H9 (cell line): ENCODE data around the gene ARHGAP26. TPM values are rescaled to one million over a fixed set of nuclear protein-coding genes. Genes with fewer than 3 reads are reported as not detected.

Experiments used
- DNase-seq: peaks from one replicate; pipeline ENCODE4 v3.0.0-alpha.2; 2017
- H2AFZ ChIP-seq: one replicate; pipeline ENCODE4 v1.6.1; 2013; ENCODE audit warnings: mild to moderate bottlenecking, low read length, control low read depth, moderate library complexity
- H2AK5ac ChIP-seq: 2 replicates; pipeline ENCODE4 v1.6.1; 2013; ENCODE audit warnings: low read length, control low read depth, mixed read lengths; ENCODE audit not compliant: insufficient read length
- H2BK120ac ChIP-seq: one replicate; pipeline ENCODE4 v1.6.1; 2013; ENCODE audit warnings: low read depth, mild to moderate bottlenecking, low read length, control low read depth, inconsistent platforms; ENCODE audit not compliant: poor library complexity, severe bottlenecking
- H2BK12ac ChIP-seq: 2 replicates; pipeline ENCODE4 v1.6.1; 2013; ENCODE audit warnings: low read length, control low read depth, mixed read lengths, low read depth; ENCODE audit not compliant: insufficient read length
- H2BK15ac ChIP-seq: 2 replicates; pipeline ENCODE4 v1.6.1; 2013; ENCODE audit warnings: low read depth, low read length, control low read depth
- H2BK20ac ChIP-seq: one replicate; pipeline ENCODE4 v1.6.1; 2013; ENCODE audit warnings: low read depth, mild to moderate bottlenecking, low read length, control low read depth, inconsistent platforms; ENCODE audit not compliant: poor library complexity, severe bottlenecking
- H2BK5ac ChIP-seq: 2 replicates; pipeline ENCODE4 v1.6.1; 2013; ENCODE audit warnings: low read length, control low read depth, mixed read lengths; ENCODE audit not compliant: insufficient read length
- H3K14ac ChIP-seq: 2 replicates; pipeline ENCODE4 v1.6.1; 2013; ENCODE audit warnings: low read length, control low read depth; ENCODE audit not compliant: insufficient read depth
- H3K18ac ChIP-seq: 2 replicates; pipeline ENCODE4 v1.6.1; 2013; ENCODE audit warnings: low read depth, mild to moderate bottlenecking, mixed read lengths, low read length, control low read depth; ENCODE audit not compliant: insufficient read length
- H3K23ac ChIP-seq: 2 replicates; pipeline ENCODE4 v1.6.1; 2013; ENCODE audit warnings: low read length, control low read depth, mixed read lengths, low read depth; ENCODE audit not compliant: insufficient read length
- H3K23me2 ChIP-seq: 2 replicates; pipeline ENCODE4 v1.6.1; 2013; ENCODE audit warnings: low read depth, mild to moderate bottlenecking, mixed read lengths, low read length, control low read depth; ENCODE audit not compliant: insufficient read length, poor library complexity, severe bottlenecking
- H3K27ac ChIP-seq: 2 replicates; pipeline ENCODE4 v1.5.1; 2013; ENCODE audit warnings: low read length, control low read depth, mixed read lengths, low read depth; ENCODE audit not compliant: insufficient read length
- H3K27me3 ChIP-seq: 2 replicates; pipeline ENCODE4 v1.6.1; 2013; ENCODE audit warnings: low read length, control low read depth, inconsistent platforms; ENCODE audit not compliant: insufficient read depth
- H3K4ac ChIP-seq: 2 replicates; pipeline ENCODE4 v1.6.1; 2013; ENCODE audit warnings: low read depth, mild to moderate bottlenecking, control low read depth, inconsistent platforms, low read length, moderate library complexity
- H3K4me1 ChIP-seq: 2 replicates; pipeline ENCODE4 v1.6.1; 2013; ENCODE audit warnings: low read length, control low read depth, inconsistent platforms; ENCODE audit not compliant: insufficient read depth
- H3K4me2 ChIP-seq: 2 replicates; pipeline ENCODE4 v1.6.1; 2013; ENCODE audit warnings: low read length, control low read depth, mixed read lengths; ENCODE audit not compliant: insufficient read length, insufficient read depth
- H3K56ac ChIP-seq: 2 replicates; pipeline ENCODE4 v1.6.1; 2013; ENCODE audit warnings: low read depth, mild to moderate bottlenecking, mixed read lengths, low read length, control low read depth; ENCODE audit not compliant: insufficient read length
- H3K79me1 ChIP-seq: 2 replicates; pipeline ENCODE4 v1.6.1; 2013; ENCODE audit warnings: low read depth, mild to moderate bottlenecking, moderate library complexity, low read length, control low read depth, inconsistent platforms; ENCODE audit not compliant: insufficient read depth, poor library complexity, severe bottlenecking
- H3K79me2 ChIP-seq: 2 replicates; pipeline ENCODE4 v1.6.1; 2013; ENCODE audit warnings: low read length, control low read depth, inconsistent platforms; ENCODE audit not compliant: insufficient read depth
- H3K9ac ChIP-seq: 2 replicates; pipeline ENCODE4 v1.6.1; 2013; ENCODE audit warnings: low read length, control low read depth, mixed read lengths; ENCODE audit not compliant: insufficient read length; ENCODE audit errors: extremely low read depth
- H3K9me3 ChIP-seq: one replicate; pipeline ENCODE4 v1.6.1; 2013; ENCODE audit warnings: low read depth, low read length, inconsistent platforms; ENCODE audit not compliant: control insufficient read depth
- H3T11ph ChIP-seq: one replicate; pipeline ENCODE4 v1.6.1; 2013; ENCODE audit warnings: mild to moderate bottlenecking, low read length, control low read depth, inconsistent platforms
- H4K20me1 ChIP-seq: one replicate; pipeline ENCODE4 v1.6.1; 2013; ENCODE audit not compliant: control insufficient read depth, insufficient read length, insufficient read depth
- H4K5ac ChIP-seq: 2 replicates; pipeline ENCODE4 v1.6.1; 2013; ENCODE audit warnings: low read depth, mild to moderate bottlenecking, mixed read lengths, low read length, control low read depth; ENCODE audit not compliant: insufficient read length
- H4K8ac ChIP-seq: replicated peaks from 2 replicates; pipeline ENCODE4 v1.6.1; 2013; ENCODE audit warnings: low read length, control low read depth, mixed read lengths, low read depth; ENCODE audit not compliant: insufficient read length
- H4K91ac ChIP-seq: 2 replicates; pipeline ENCODE4 v1.6.1; 2013; ENCODE audit warnings: low read depth, mild to moderate bottlenecking, moderate library complexity, mixed read lengths, low read length, control low read depth; ENCODE audit not compliant: insufficient read length
- H3K27ac Mint-ChIP-seq, 3 experiments: 2 replicates in 2 of 3; 3 replicates in 1 of 3; pipeline ENCODE4 v1.8.0; 2020 to 2021; ENCODE audit warnings: mixed read lengths in 3 of 3, mild to moderate bottlenecking in 1 of 3, moderate library complexity in 1 of 3
- H3K27me3 Mint-ChIP-seq: 2 replicates; pipeline ENCODE4 v1.8.0; 2021; ENCODE audit warnings: low read depth, mild to moderate bottlenecking, moderate library complexity, mixed read lengths
- H3K36me3 Mint-ChIP-seq, 3 experiments: 2 replicates in 2 of 3; 3 replicates in 1 of 3; pipeline ENCODE4 v1.8.0; 2020 to 2021; ENCODE audit warnings: low read depth in 3 of 3, mixed read lengths in 3 of 3; ENCODE audit not compliant: insufficient read depth in 1 of 3
- H3K4me1 Mint-ChIP-seq, 2 experiments: 2 replicates each; pipeline ENCODE4 v1.8.0; 2020; ENCODE audit warnings: mixed read lengths in 2 of 2
- H3K4me3 Mint-ChIP-seq, 2 experiments: 2 replicates in 1 of 2; 3 replicates in 1 of 2; pipeline ENCODE4 v1.8.0; 2020 to 2021; ENCODE audit warnings: mild to moderate bottlenecking in 2 of 2, mixed read lengths in 2 of 2, moderate library complexity in 1 of 2
- H3K9me3 Mint-ChIP-seq, 2 experiments: 2 replicates in 1 of 2; 3 replicates in 1 of 2; pipeline ENCODE4 v1.8.0; 2020; ENCODE audit warnings: mild to moderate bottlenecking in 2 of 2, mixed read lengths in 2 of 2, moderate library complexity in 1 of 2
- WGBS: extraction: QIAGEN DNeasy Blood & Tissue Kit; methylation state at CpG from one replicate; pipeline ENCODE4 v1.1.7; 2013; ENCODE audit warnings: missing lambda C conversion rate, low lambda C conversion rate, mixed read lengths; ENCODE audit not compliant: insufficient read length; ENCODE audit errors: extremely low coverage; 5-methylcytosine and 5-hydroxymethylcytosine counted together
- total RNA-seq: library from RNA; stranded (reverse); gene quantifications from 2 replicates; pipeline ENCODE4 v1.2.1, GENCODE V29; 2021
- TF ChIP-seq, protein P1 (sequence below): fragments of 200-600 bp; sonication (generic); conservative IDR thresholded peaks from 3 replicates; pipeline ENCODE4 v1.8.0; 2021; ENCODE audit warnings: antibody characterized with exemption, mild to moderate bottlenecking

ARHGAP26 gene
- total RNA-seq, 1 experiment from 2014 or later: 13.8 TPM

DNA sequence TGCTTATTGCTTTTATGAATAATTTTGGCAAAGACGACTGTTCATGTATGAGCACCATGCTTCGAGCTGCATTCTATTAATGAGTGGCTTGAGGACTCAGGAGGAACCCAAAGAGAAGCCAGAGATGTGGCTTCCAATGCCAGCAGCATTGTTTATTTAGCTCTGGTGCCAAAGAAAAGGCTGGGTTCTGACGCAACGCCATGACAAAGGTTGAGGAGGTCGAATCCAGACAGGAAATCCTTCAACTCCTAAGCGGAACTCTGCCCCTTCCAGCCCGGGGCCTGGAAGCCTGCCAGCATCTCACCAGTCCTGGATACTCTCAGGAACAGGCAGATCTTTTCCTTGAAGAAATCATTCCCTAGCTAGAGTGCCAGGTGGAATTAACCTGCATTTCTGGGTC lies 104.4 kb downstream of the ARHGAP26 start:
- H3K79me1 ChIP-seq: no peaks in the 10 kb centered on the region
- no peaks in the 10 kb centered on the region for H3K27me3 ChIP-seq
- no peaks in the 10 kb centered on the region for H3K9me3 Mint-ChIP-seq
- no peak overlapping the region for H3K27ac Mint-ChIP-seq
- H2BK120ac ChIP-seq: no peak overlapping the region
- peaks cover 0 to 5% (median 0%) of the 10 kb centered on the region in 3 experiments; a peak in 3 of 7 replicates for H3K36me3 Mint-ChIP-seq
- no peak overlapping the region for H3T11ph ChIP-seq
- H3K27ac ChIP-seq: no peak overlapping the region
- no peak overlapping the region for H3K56ac ChIP-seq
- H3K4me3 Mint-ChIP-seq: no peak overlapping the region
- H3K23ac ChIP-seq: no peak overlapping the region
- H3K4ac ChIP-seq: no peak overlapping the region
- H4K20me1 ChIP-seq: no peaks in the 10 kb centered on the region
- no peaks in the 10 kb centered on the region for H3K4me1 ChIP-seq
- no peak overlapping the region for H2BK12ac ChIP-seq
- no peak overlapping the region for H3K14ac ChIP-seq
- no peaks in the 10 kb centered on the region for H3K27me3 Mint-ChIP-seq
- no peak overlapping the region for H3K4me2 ChIP-seq
- H2AFZ ChIP-seq: no peak overlapping the region
- no peaks in the 10 kb centered on the region for H3K9me3 ChIP-seq
- no peak overlapping the region for H4K91ac ChIP-seq
- TF ChIP-seq, protein P1, sequence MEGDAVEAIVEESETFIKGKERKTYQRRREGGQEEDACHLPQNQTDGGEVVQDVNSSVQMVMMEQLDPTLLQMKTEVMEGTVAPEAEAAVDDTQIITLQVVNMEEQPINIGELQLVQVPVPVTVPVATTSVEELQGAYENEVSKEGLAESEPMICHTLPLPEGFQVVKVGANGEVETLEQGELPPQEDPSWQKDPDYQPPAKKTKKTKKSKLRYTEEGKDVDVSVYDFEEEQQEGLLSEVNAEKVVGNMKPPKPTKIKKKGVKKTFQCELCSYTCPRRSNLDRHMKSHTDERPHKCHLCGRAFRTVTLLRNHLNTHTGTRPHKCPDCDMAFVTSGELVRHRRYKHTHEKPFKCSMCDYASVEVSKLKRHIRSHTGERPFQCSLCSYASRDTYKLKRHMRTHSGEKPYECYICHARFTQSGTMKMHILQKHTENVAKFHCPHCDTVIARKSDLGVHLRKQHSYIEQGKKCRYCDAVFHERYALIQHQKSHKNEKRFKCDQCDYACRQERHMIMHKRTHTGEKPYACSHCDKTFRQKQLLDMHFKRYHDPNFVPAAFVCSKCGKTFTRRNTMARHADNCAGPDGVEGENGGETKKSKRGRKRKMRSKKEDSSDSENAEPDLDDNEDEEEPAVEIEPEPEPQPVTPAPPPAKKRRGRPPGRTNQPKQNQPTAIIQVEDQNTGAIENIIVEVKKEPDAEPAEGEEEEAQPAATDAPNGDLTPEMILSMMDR: no peak
- H2BK5ac ChIP-seq: no peak overlapping the region
- H3K23me2 ChIP-seq: no peaks in the 10 kb centered on the region
- peaks cover 20 to 30% of the 10 kb centered on the region in 2 experiments for H3K4me1 Mint-ChIP-seq
- WGBS: no CpG with 5 or more reads among the region's 7 CpGs
- H3K79me2 ChIP-seq: no peaks in the 10 kb centered on the region
- no peak overlapping the region for H4K8ac ChIP-seq
- no peak overlapping the region for H4K5ac ChIP-seq
- no peak overlapping the region for H3K18ac ChIP-seq
- no peak overlapping the region for H3K9ac ChIP-seq
- no peak overlapping the region for H2AK5ac ChIP-seq
- no peak for DNase-seq
- H2BK15ac ChIP-seq: no peak overlapping the region
- H2BK20ac ChIP-seq: no peak overlapping the region
